HG03354 (cell line): ENCODE results near the gene KARS1.
"Not testable (repeated sequence)": the region's sequence is repeated elsewhere in the genome, so short reads cannot be mapped to it uniquely, and the experiment has no call there.

Source experiments
- ATAC-seq: cut with Tn5 transposase; IDR thresholded peaks from one replicate; pipeline ENCODE4 v1.9.1; 2021; ENCODE audit warnings: mild to moderate bottlenecking; ENCODE audit not compliant: unreplicated experiment, poor library complexity, severe bottlenecking

KARS1 gene

GRCh38 chr16:75627851-75628250 lies 19.6 kb downstream of the KARS1 start:
- ATAC-seq: no peak

- ATAC-seq: no peak
These were observed 20.7 kb downstream of the KARS1 start for GRCh38 chr16:75626806-75627205.

GRCh38 chr16:75624921-75625334 lies 22.5 kb downstream of the KARS1 start:
- no peak for ATAC-seq

DNA sequence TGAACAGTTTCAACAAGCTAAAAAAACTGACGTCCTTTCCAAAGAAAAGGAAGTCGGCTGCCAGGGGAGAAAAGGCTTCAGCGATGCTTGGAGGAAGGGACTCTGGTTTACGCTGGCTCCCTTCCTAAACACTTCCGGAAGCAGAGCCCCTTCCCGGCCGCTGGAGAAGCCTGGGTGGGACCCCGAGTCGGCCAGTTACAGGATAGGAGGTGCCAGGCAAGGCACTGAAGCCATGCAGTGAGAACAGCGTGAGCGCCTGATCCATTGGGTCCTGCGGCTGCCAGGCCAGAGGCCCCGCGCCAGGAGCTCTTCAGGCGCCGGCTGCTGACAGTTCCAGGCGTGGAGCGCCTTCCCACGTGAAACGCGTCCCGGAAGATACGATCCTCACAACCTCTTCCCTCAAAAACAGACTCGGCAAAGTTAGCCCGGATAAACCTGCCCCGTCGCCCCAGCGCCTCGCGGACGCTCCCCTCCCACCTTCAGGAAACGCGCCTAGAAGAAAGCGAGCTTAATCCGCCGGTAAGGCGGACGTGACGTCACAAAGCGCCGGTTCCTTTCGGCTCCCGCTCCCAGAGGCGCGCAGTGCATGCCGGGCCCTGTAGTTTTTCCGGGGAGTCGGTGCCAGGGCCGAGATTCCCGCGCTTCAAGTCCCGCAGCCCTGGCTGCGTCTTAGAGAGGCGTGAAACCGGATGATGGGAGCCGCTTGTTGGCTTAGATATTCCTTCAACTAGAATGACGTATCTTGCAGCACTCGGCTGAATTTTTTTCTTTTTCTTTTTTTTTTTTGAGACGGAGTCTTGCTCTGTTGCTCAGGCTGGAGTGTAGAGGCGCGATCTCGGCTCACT lies 24.5 kb downstream of the KARS1 start, which contains the start of gene ADAT1:
TSS of gene ADAT1 (minus strand) at position 521 of the 845 bp plus-strand sequence. CDS start 2,482 bp downstream, outside the sequence.
- peak; percentile 99 for ATAC-seq

- ATAC-seq: no peak
These were observed 26.3 kb downstream of the KARS1 start for GRCh38 chr16:75621170-75621477.

DNA sequence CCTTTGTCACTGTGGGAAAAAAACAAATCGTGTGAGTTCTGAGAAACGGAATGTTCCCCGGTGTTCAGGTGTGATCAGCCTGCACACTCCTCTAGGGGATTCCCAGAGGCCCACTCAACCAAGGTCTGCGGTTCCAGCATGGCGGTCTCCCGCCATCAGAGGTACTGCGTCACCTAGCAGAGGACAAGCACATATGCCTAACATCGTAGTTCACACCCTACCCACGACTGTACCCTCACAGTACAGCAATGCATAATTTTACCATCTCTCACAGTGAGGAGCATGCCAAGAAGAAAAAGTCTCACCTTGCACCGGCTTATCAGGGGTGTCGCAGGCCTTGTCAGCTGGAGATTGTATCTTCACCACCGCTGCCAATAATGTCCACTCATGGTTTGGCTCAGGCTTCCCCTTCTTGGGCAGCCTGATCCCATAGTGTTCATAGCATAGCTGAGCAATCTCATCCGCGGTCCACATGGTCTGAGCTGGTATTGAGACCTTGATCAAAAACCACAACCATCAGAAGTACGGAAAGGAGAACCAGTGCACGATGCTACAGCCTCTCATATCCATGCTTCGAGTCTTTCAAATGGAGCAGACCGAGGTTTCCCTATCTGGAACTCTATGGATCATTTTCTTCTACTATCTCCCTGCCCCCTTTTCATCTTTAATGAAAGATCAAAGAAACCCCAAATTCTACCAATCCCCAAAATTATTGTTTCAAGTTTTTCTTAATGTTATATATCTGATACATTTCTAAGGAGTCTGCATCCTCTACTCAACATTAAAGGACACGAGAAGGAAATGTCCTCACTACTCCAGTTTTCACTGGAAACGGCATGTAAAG lies 26.9 kb downstream of the KARS1 start:
- no peak for ATAC-seq

DNA sequence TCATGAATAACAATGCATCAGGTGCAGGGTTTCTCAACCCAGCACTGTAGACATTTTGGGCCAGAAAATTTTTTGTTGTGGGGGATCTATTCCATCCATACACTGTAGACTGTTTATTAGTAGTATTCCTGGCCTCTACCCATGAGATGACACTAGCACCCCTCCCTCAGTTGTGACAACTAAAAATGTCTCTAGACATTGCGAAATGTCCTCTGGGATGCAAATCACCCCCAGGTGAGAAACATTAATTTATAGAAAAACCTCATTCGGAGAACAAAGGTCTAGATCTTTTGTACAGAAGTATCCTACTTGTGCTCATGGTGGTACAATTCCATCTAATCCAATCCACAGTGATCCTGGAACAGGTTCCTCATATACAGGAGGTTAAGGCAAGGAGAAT lies 28.7 kb downstream of the KARS1 start:
- ATAC-seq: no peak

- ATAC-seq: no peak
These were observed 30.3 kb downstream of the KARS1 start for GRCh38 chr16:75617121-75617520.

DNA sequence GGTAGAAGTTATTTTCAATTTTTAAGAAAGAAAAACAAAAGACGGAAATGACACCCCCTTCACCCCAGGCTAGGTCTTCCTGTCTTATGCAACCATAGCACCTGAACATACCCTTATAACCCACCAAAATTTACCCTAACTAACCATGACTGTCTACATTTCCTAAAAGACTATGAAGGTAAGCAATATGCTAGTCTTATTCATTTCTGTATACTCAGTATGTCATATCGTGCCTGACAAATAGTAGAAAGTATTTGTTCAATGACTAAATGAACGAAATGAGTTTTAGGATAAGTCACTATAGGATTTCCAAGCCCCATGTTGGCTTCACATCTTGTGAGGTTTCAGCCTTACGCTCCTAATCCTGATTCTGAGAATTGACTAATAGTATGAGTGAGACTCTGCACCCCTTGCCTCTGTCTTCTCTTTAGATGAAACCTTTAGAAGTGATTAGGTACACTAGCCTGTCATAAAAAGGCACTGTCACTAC lies 30.9 kb downstream of the KARS1 start:
- ATAC-seq: no peak

DNA sequence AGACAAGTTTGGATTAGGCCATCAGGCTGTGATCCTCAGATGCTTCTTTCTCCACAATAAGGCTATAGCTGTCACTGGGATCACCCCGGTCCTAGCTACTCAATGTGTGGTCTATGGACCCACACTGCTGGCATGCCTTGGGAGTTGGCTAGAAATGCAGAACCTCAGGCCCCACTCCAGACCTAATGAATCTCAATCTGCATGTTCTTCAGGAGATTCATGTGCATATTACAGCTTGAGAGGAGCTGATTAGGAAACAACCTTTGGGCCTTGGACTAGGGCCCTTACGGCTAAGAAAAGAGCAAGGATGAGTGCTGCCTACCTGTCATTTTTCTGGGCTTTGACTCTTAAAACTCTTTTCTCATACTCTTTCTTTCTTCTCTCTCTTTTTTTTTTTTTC lies 31.8 kb downstream of the KARS1 start:
- no peak for ATAC-seq

- ATAC-seq: no peak
These were observed 33.2 kb downstream of the KARS1 start for GRCh38 chr16:75614066-75614897.

DNA sequence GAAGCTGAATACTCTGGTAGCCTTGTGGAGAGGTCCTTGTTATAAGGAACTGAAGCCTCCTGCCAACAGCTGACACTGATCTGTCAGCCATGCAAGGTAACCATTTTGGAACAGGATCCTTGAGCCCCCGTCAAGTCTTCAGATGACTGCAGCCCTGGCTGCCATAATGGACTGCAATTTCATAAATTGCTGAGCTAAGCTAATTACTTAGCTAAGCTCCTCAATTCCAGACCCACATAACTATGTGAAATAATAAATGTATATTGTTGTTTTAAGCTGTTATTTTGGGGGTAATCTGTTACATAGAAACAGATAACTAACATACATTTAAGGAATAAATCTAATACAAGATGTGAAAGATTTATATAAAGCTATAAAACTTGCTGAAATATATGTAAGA lies 41.0 kb downstream of the KARS1 start:
- no peak for ATAC-seq

DNA sequence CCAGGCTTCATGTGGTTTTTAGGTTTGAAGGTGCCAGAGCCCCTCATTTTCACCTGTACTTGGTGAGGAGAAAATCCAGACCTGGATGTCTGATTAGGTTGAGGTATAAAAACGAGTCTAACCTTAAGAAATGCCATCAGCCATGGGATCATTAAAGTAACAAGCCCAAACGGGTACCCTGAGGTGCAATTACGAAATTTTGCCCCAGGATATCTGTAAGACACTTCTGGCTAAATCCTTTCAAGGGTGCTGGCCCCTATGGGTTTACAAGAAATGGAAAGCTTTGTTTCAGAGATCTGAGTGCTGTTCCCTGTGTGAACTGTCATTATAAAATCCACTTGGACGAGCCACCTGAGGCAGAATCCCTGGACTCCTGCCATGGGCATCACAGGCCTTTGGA lies 44.2 kb downstream of the KARS1 start:
- no peak for ATAC-seq

DNA sequence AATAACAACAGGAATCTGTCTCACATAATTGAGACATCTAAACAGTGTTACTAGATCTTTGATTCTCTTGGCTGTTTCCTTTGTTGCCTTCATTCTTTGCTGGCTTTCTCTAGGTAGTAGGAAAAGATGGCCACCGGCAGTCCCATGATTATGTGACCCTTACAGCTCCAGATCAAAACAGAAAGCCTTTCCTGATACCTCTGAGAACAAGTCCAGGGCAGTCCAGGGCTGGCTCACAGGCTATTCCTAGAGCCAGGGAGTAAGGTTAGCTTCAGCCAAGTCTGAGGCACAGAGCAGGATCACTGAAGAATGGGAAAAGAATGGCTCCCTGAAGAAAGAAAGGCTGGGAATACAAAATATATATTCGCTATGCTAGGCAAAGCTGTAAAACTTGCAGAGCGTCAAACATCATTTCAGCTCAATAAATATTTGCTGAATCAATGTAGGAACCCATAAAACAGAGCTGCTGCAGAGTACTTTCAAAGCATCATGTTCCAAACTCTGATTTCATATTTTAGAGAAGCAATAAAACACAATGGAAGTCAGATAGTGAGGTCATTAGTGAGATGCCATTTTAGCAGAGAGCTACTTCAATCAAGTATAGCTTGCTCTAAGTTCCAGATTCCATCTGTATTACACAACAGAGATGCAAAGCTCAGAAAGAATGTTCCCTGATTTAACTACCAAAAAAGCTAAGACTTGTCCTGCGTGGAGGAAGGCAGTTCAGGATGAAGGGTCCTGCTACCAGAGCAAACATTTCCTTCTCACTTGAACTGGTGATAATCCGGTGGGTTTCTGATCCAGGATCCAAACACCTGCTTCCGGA lies 47.8 kb downstream of the KARS1 start:
- no peak for ATAC-seq

DNA sequence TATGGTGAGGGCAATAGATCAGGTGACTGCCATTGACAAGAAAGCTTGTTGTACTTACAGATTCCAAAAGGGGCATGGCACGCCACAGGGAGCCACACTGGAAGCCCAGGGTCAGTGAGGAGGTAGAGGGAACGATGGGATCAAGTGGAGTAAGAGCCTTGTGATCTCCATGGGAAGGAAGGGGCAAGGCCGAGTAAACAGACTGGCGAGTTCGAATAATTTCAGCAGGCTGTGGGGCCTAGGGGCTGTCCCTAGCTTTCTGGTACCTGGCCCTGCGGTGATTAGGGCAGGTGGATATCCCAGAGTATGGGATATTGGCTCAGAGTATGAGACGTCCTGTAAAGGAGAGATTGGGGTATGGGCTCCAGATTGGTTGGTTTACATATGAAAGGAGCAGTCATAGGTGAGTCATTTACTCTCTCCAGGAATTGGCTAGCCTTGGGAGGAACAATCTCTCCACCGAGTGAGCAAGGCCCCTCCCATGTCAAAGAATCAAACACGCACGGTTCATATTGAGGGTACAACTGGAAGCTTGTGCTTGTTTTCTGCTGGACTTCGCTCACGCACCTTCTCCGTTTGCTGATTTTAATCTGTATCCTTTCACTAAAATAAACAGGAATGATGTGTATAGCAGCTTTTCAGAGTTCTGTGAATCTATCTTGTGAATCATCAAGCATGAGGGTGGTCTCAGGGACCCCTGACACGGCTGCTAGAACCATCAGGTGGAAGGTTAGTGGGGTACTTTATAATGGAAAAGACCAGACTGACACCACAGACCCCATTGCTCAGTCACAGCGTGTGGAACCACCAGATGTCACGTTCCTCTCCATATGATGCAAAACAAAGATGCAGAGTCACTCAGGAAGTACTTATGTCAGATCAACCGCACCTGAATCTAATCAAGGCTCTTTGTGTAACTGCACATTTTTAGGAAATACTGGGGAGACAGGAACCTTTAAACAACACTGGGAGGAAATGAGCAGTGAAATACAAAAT lies 53.3 kb downstream of the KARS1 start:
- ATAC-seq: no peak

GRCh38 chr16:75593308-75593707 lies 54.2 kb downstream of the KARS1 start:
- ATAC-seq: no peak

GRCh38 chr16:75591927-75592326 lies 55.5 kb downstream of the KARS1 start:
- not testable (repeated sequence) for ATAC-seq
